Limb (tissue), 2 donors: ENCODE results near the gene CPED1.

Source experiments
- DNase-seq, 2 donors: peaks; one replicate each; pipeline ENCODE4 v3.0.0-alpha.2; 2016; ENCODE audit errors: extremely low spot score in 2 of 2

CPED1 gene

DNA sequence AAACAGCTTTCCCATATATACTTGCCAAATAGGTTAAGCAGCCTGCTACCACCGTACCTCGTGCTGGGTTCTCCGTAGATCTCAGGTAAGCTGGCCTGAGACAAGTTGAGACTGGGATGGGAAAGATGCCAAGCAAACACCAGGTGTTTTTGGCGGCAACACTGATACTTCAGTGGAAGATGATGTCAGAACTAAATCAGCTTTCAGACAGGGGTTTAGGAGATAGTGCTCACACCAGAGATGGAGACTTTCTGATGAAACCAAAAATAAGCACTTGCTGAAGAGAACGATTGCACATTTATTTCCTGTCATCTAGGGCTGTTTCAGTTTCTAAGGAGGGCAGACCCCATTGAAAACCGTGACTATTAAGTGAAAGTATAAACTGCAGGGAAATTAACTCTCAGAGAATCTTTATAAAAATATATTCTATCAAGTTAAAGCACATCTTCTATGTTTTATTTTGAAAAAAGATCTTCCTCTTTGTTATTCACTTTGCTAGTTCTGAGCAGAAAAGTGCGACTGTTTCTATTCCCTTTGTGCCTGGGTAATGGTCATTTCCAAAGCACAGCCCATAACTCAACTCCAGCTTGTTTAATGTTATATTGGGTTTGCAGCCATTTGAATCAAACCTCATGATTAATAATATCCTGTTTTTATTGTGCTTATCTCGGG, 149.9 kb downstream of the CPED1 start:
- DNase-seq, result no peak

DNA sequence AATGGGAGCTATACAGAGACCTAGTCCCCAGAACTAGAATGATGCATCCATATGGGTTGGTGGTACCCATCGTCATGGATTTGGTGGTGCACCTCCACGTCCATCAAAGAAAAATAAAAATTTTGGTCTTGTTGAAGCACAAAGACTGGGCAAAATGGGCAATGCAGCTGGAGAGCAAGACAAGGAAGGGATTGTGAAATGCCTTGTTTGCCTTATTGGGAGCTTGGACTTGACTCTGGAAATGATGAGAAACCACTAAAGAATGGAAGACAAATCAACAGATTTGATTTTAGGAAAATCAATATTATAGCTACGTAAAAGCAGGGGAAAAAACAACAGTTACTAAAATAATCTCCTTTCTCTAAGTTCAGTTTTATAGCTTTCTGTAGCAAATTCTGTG, 150.9 kb downstream of the CPED1 start:
- no peak for DNase-seq

- no peak for DNase-seq
These were observed 152.3 kb downstream of the CPED1 start for GRCh38 chr7:121140790-121141189.

DNA sequence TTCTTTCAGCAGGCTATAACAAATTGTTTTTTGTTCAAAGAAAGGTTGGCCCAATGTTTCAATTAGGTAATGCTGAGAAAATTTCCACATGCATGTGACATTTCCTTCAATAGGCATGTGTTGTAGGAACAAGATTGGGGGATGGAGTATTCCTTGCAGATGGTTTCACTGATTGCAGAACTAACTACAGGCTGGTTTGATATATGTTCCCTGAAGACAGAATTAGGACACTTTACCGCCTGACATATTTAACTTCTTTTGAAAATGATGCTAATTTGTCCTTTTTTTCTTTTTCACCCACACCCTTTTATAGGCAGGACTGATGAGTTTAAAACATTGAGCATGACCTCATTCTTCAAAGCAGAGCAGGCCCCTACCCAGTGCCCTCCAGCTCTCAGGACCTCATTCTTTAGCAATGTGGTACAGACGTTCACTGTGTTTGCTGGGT, 163.3 kb downstream of the CPED1 start:
- no peak for DNase-seq

DNA sequence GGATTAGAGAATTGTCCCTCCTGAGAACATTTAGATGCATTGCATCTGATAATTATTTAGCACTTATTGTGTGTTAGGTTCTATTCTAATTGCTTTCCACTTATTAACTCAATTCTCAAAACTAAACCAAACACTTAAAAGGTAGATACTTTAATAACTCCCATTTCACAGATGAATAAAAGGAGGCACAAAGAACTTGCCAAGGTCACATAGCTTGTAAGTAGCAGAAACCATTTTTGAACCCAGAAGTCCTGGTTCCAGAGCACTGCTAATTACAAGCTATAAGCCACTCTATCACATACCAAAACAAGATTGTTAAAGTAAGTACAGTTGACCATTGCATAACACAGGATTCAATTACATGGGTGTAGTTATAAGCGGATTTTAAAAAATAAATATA, 164.9 kb downstream of the CPED1 start:
- DNase-seq, result no peak

- no peak for DNase-seq
These were observed 165.5 kb downstream of the CPED1 start for GRCh38 chr7:121153995-121154394.

- no peak for DNase-seq
These were observed 168.3 kb downstream of the CPED1 start for GRCh38 chr7:121156825-121157224.

- no peak for DNase-seq
These were observed 168.8 kb downstream of the CPED1 start for GRCh38 chr7:121157341-121157751.

- DNase-seq, result no peak
These were observed 169.5 kb downstream of the CPED1 start for GRCh38 chr7:121157885-121158590.

GRCh38 chr7:121158665-121159064, 170.2 kb downstream of the CPED1 start:
- no peak for DNase-seq

DNA sequence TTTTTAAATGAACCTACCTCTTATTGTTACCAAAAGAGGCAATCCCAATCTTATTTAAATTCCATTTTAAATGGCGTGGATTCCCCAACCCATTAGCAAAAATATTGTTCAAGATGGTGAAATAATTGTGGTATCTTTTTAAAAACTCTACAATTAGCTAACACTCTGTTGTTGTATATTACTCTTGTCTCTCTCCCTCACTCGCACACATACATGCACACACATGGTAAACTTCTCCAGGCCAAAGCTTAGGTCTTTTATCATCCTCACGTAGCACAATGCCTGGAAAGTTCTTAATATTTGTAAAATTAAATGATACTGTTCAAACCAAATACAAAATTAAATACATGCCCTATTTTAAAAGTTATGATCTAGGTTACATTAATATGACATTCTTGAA, 171.0 kb downstream of the CPED1 start:
- DNase-seq, result no peak

DNA sequence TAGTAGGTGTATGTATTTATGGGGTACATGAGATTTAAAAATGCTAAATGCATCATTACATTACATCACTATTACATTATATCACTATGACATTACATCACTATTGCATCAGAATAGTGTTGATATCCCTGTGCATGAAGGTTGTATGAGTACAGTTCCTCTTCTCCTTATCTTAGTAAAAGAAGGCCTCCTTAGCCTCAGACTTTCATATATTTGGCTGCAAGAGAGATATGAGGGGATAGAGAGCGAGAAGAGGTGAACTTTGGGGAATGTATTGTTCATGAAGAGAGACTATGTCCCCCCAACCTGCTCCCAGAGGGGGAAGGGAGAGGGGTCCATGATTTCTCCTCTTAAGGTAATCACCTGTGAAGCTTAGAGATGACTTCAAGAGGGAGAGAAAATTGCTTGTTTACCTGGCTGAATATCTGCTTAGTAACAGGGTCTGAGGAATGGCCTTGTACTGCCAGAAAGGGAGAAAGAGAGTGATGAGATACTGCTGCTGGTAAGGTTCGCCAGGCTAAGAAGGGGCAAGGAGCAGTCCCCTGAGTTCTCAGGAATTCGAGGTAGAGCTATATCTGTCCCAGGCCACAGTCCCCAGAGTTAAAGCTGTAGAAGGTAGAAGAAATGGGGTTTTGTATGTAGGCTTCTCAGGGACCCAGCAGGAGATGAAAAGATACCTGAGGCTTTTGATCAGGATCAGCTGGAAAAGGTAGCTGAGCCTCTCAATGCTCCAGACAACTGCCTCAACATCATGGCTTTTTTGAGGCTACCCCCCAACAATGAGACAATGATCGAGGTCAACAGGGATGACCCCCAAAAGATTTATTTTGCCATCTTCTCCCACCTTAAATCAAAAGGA, 171.9 kb downstream of the CPED1 start:
- no peak for DNase-seq

DNA sequence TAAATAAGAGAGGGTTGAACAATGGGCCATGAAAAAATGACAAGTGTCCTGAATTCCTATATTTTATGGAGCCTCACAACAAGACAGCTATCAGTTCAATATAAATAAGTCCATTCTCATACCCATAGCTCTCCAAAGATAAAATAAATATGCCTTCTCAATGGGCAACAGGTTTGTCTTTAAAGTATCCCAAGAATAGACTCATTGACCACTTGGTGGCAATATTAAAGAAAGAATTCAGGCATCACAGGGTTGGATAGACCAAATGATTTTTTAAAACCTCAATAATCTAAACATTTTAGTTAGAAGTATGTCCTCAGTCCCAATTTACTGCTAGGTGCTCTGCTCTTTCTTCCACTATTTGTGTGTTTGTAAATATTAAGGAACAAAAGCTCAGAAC, 175.2 kb downstream of the CPED1 start:
- DNase-seq, result no peak

GRCh38 chr7:121164247-121164646, 175.7 kb downstream of the CPED1 start:
- DNase-seq, result no peak

- DNase-seq, result no peak
These were observed 178.4 kb downstream of the CPED1 start for GRCh38 chr7:121166916-121167315.

DNA sequence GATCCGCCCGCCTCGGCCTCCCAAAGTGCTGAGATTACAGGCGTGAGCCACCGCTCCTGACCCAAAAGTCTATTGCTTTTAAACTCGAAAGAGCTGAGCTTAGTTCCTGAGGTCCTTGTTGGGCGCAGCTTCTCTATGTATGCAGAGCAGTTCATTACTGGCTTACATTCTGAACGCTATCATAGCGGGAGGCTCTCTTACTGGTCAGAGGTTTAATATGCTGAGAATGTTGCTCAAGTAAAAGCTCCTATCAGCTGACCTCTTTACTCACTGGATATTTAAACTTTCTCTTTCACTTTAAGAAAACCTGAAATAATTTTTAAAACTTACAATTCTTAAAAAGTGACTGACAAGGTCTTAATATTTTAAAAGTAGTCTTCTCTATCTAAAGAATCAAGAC, 179.5 kb downstream of the CPED1 start:
- DNase-seq, result no peak

DNA sequence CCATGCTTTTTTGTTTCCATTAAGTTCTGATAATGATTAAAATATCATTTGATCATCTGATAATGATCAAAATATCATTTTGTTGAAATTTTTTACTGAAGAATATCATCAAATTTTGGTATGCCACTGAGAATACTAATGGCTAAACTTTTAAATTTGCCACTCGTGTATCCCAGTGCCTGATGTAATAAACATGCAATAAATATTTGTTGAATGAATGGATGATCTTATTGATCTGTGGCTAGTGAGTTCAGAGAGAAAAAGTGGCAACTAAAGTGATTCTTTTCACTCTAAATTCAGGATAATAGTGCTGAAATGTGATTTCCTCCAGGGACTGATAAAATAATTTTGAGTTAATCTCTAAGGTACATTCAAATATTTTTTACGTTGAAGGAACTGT, 181.0 kb downstream of the CPED1 start:
- DNase-seq, result no peak

DNA sequence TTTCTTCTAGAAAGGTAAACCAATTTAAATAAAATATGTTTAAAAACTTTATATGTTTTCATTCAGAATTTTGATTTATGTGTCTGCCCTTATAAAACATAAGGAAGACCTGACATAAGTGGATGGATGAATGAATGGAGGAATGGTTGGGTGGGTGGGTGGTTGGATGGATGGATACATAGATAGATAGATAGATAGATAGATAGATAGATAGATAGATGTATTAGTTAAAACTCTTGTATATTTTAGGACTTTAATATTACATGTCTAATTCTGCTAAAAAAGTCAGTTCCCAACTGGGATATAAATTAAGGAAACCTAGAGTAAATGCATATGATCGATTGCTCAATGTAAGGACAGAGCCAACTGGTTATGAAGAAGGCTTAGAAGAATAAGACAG, 184.0 kb downstream of the CPED1 start:
- DNase-seq, result no peak

DNA sequence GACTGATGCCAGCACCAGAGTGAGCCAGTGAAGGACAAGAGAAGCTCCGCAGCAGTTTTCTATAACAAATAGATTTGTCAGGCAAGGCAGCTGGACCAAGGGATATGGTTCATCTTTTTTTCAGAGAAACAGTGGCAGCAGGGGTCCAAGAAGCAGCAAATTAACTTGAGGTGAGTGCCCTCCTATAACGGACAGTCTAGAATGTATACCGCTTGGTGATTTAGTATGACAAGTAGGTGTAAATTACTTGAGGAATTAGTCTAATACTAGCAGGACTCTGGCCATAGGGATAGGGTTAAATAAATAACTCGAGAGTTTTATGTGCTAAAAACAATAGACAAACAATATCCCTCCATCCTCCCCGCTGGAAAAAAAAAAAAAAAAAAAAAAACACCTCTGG, 187.3 kb downstream of the CPED1 start:
- DNase-seq, result no peak

DNA sequence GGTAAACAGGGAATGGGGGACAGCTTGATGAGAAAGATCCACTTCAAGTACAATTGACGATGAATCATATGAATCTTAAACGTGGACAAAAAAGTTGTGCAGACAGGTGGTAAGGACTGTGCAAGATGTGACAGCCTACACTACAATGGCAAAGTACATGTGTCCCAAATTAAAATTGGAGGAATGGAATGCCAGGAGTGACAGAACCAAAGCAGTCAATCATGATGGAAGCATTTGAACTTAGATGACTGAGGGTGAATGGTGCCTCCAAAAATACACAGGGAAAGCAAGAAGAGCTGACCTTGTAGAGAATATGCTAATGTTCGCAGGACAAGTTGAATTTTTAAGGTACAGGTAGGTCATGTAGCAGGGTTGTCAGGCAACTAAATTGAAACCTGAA, 189.9 kb downstream of the CPED1 start:
- DNase-seq, result no peak

DNA sequence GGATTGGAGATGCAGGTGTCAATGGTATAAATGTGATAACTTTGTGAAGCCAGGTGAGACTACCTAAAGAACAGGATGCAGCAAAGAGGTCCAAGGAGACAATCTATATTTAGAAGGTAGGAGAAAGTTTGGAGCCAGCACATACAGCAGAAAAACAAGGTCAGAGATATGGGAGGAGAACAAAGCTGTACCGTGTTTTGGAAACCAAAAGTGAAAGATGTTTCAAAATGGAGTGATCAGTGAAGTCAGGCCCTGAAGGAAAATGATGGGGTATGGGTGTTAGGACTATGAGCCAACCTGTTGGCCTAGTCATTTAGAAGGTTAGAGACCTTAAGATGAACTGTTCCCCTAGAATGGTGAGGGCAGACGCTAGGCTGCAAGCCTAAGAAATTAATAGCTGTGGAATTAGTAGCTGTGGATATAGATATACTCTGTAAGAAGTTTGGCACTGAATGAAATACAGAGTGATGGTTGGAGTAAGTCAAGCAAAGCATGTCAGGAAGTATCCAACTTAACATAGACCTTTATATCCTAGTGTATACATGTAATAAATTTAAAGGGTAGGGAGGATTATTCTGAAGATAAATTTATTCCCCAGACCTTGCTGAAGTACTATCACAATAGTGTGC, 190.5 kb downstream of the CPED1 start:
- no peak for DNase-seq
